ENCODE data around the gene YBX2. TPM values are rescaled to one million over a fixed set of nuclear protein-coding genes. Genes with fewer than 3 reads are reported as not detected.

The YBX2 gene
- total RNA-seq, 1 donor from 2014 or later = 0.26 TPM

- no peak for FAIRE-seq
- DNase-seq (ENCODE audit: low read depth) = no peak
- TF ChIP-seq CTCF (IDR thresholded peaks at IDR 0.05; ENCODE audit: insufficient read depth, low read length, severe bottlenecking) = no peak
- Histone ChIP-seq H3K36me3 (ENCODE audit: control insufficient read depth, insufficient read depth, low read length) (peaks cover 3% of the 10 kb centered on the region), H3K27me3 (ENCODE audit: control insufficient read depth, insufficient read depth, low read length) (no peaks in the 10 kb centered on the region), H3K4me3 (ENCODE audit: low read depth, low read length) (peak overlapping the region; percentile 54)
Observed at GRCh38 chr17:7253082-7253481, 41.4 kb downstream of the YBX2 start.

GRCh38 chr17:7252176-7253043 lies 42.0 kb downstream of the YBX2 start, which contains the start of gene ELP5:
TSS of gene ELP5 (plus strand) at chr17:7252215. CDS start at chr17:7252551, 336 bp downstream.
- TF ChIP-seq CTCF (IDR thresholded peaks at IDR 0.05; ENCODE audit: insufficient read depth, low read length, severe bottlenecking) = peak; percentile 38
- Histone ChIP-seq H3K27me3 (ENCODE audit: control insufficient read depth, insufficient read depth, low read length) (no peaks in the 10 kb centered on the region), H3K36me3 (ENCODE audit: control insufficient read depth, insufficient read depth, low read length) (peaks cover 3% of the 10 kb centered on the region), H3K4me3 (ENCODE audit: low read depth, low read length) (peak within 1 kb of the TSS; percentile 54)
- FAIRE-seq (no peak), DNase-seq (ENCODE audit: low read depth) (peak; percentile 84)

GRCh38 chr17:7251661-7252175 lies 42.7 kb downstream of the YBX2 start, which contains the start of gene CTDNEP1:
TSS of gene CTDNEP1 (minus strand) at chr17:7251734. CDS start at chr17:7251296, 438 bp downstream.
- FAIRE-seq = peak; percentile 64
- peak; percentile 98 for DNase-seq (ENCODE audit: low read depth)
- peaks cover 5% of the 10 kb centered on the region for H3K36me3 ChIP-seq (ENCODE audit: control insufficient read depth, insufficient read depth, low read length)
- no peaks in the 10 kb centered on the region for H3K27me3 ChIP-seq (ENCODE audit: control insufficient read depth, insufficient read depth, low read length)
- no peak for TF ChIP-seq CTCF (IDR thresholded peaks at IDR 0.05; ENCODE audit: insufficient read depth, low read length, severe bottlenecking)
- peak within 1 kb of the TSS; percentile 54 for H3K4me3 ChIP-seq (ENCODE audit: low read depth, low read length)

- FAIRE-seq = no peak
Observed at GRCh38 chr17:7250695-7251627, 43.5 kb downstream of the YBX2 start.

More at GRCh38 chr17:7250695-7251627, 43.5 kb downstream of the YBX2 start:
- Histone ChIP-seq H3K4me3 (ENCODE audit: low read depth, low read length) (peak overlapping the region; percentile 54), H3K27me3 (ENCODE audit: control insufficient read depth, insufficient read depth, low read length) (no peaks in the 10 kb centered on the region), H3K36me3 (ENCODE audit: control insufficient read depth, insufficient read depth, low read length) (peaks cover 7% of the 10 kb centered on the region)
- TF ChIP-seq CTCF (IDR thresholded peaks at IDR 0.05; ENCODE audit: insufficient read depth, low read length, severe bottlenecking) = no peak
- no peak for DNase-seq (ENCODE audit: low read depth)

Data from bronchial epithelial cell (primary cell).